ENCODE measurements around the gene CDV3. TPM values are rescaled to one million over a fixed set of nuclear protein-coding genes. Genes with fewer than 3 reads are reported as not detected.

The CDV3 gene
- total RNA-seq, 2 donors from 2014 or later, result 114 to 118 TPM

- Mint-ChIP-seq H3K4me3 (no peak overlapping the region), H3K36me3 (ENCODE audit: low read depth) (peaks cover 67% of the 10 kb centered on the region), H3K9me3 (no peaks in the 10 kb centered on the region), H3K4me1 (no peaks in the 10 kb centered on the region), H3K27me3 (ENCODE audit: insufficient read depth) (no peaks in the 10 kb centered on the region), H3K27ac (no peak overlapping the region)
- peaks cover 90% of the 10 kb centered on the region for H3K36me3 ChIP-seq (ENCODE audit: control insufficient read depth, insufficient read depth, low read length)
- H3K9me3 ChIP-seq (ENCODE audit: control insufficient read depth, low read length), result peaks cover 15% of the 10 kb centered on the region
- no peaks in the 10 kb centered on the region for H3K4me1 ChIP-seq (ENCODE audit: control insufficient read depth, insufficient read depth, low read length)
- H3K27ac ChIP-seq (ENCODE audit: low read depth, low read length), result no peak overlapping the region
- no peak overlapping the region for H3K9ac ChIP-seq (ENCODE audit: extremely low read depth, low read length, poor library complexity, severe bottlenecking)
- TF ChIP-seq CTCF (conservative IDR thresholded peaks at IDR 0.05), result no peak
- H3K4me3 ChIP-seq (ENCODE audit: low read length), result no peak overlapping the region
- WGBS, 2 experiments (ENCODE audit: insufficient coverage in 1 of 2, insufficient read length in 1 of 2), result 89% methylated on average over 1 of the region's 1 CpG; no CpG with 5 or more reads in 1 of the 2 experiments
- no peaks in the 10 kb centered on the region for H3K27me3 ChIP-seq (ENCODE audit: control insufficient read depth, insufficient read depth, low read length, poor library complexity, severe bottlenecking)
- no peak for DNase-seq
These were observed 32.9 kb downstream of the CDV3 start for GRCh38 chr3:133606342-133606741.

- H3K4me1 Mint-ChIP-seq, result no peaks in the 10 kb centered on the region
- peaks cover 66% of the 10 kb centered on the region for H3K36me3 Mint-ChIP-seq (ENCODE audit: low read depth)
- Histone ChIP-seq H3K27ac (ENCODE audit: low read depth, low read length) (no peak overlapping the region), H3K9ac (ENCODE audit: extremely low read depth, low read length, poor library complexity, severe bottlenecking) (no peak overlapping the region), H3K27me3 (ENCODE audit: control insufficient read depth, insufficient read depth, low read length, poor library complexity, severe bottlenecking) (no peaks in the 10 kb centered on the region), H3K9me3 (ENCODE audit: control insufficient read depth, low read length) (peaks cover 15% of the 10 kb centered on the region), H3K4me3 (ENCODE audit: low read length) (no peak overlapping the region), H3K4me1 (ENCODE audit: control insufficient read depth, insufficient read depth, low read length) (no peaks in the 10 kb centered on the region), H3K36me3 (ENCODE audit: control insufficient read depth, insufficient read depth, low read length) (peaks cover 90% of the 10 kb centered on the region)
- no peak for TF ChIP-seq CTCF (conservative IDR thresholded peaks at IDR 0.05)
- no peaks in the 10 kb centered on the region for H3K27me3 Mint-ChIP-seq (ENCODE audit: insufficient read depth)
- no peak overlapping the region for H3K27ac Mint-ChIP-seq
- H3K9me3 Mint-ChIP-seq, result no peaks in the 10 kb centered on the region
- WGBS, 2 experiments (ENCODE audit: insufficient coverage in 1 of 2, insufficient read length in 1 of 2), result 92 to 98% methylated on average over 2 to 4 of the region's 4 CpGs
- H3K4me3 Mint-ChIP-seq, result no peak overlapping the region
- no peak for DNase-seq
These were observed 33.4 kb downstream of the CDV3 start for GRCh38 chr3:133606902-133607301.

DNA sequence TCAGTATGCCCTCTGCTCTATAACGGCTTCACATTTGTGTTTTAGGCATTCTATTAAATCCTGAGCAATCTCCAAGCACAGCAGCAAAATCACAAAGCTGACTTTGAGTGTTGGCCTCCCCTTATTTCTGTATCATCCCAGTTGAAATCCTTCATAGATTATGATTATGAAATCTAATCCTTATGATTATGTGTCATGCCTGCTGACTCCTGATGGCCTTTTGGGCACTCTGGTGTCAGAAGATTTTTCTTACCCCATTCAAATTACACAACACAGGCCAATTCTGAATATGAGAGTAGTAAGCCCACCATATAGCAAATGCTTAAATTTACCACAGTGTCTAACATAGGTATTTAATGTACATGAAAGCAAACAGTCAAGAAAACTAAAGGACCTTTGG, 34.3 kb downstream of the CDV3 start:
- H3K36me3 Mint-ChIP-seq (ENCODE audit: low read depth), result peaks cover 64% of the 10 kb centered on the region
- Histone ChIP-seq H3K9me3 (ENCODE audit: control insufficient read depth, low read length) (peaks cover 15% of the 10 kb centered on the region), H3K4me3 (ENCODE audit: low read length) (no peak overlapping the region), H3K27me3 (ENCODE audit: control insufficient read depth, insufficient read depth, low read length, poor library complexity, severe bottlenecking) (no peaks in the 10 kb centered on the region), H3K9ac (ENCODE audit: extremely low read depth, low read length, poor library complexity, severe bottlenecking) (no peak overlapping the region), H3K4me1 (ENCODE audit: control insufficient read depth, insufficient read depth, low read length) (no peaks in the 10 kb centered on the region), H3K36me3 (ENCODE audit: control insufficient read depth, insufficient read depth, low read length) (peaks cover 91% of the 10 kb centered on the region), H3K27ac (ENCODE audit: low read depth, low read length) (no peak overlapping the region)
- no peak overlapping the region for H3K27ac Mint-ChIP-seq
- H3K27me3 Mint-ChIP-seq (ENCODE audit: insufficient read depth), result no peaks in the 10 kb centered on the region
- H3K4me3 Mint-ChIP-seq, result no peak overlapping the region
- TF ChIP-seq CTCF (conservative IDR thresholded peaks at IDR 0.05), result no peak
- no peak for DNase-seq
- H3K9me3 Mint-ChIP-seq, result no peaks in the 10 kb centered on the region
- H3K4me1 Mint-ChIP-seq, result no peaks in the 10 kb centered on the region
- WGBS, 2 experiments (ENCODE audit: insufficient coverage in 1 of 2, insufficient read length in 1 of 2), result 98 to 100% methylated on average over 1 of the region's 1 CpG
